Spinal cord (tissue), 10 donors: ENCODE measurements around the gene SHC2. TPM values are rescaled to one million over a fixed set of nuclear protein-coding genes. Genes with fewer than 3 reads are reported as not detected.
A peak's percentile ranks its signal among the peaks of the same experiment; 100 is the strongest.

Source experiments
- DNase-seq, 6 donors: peaks; one replicate each; pipeline versions ENCODE4 v3.0.0 to v3.0.0-alpha.2; 2013 to 2015; ENCODE audit warnings: low spot score in 6 of 6, low read depth in 4 of 6
- H3K27ac ChIP-seq: one replicate; pipeline ENCODE4 v1.5.1; 2013; ENCODE audit warnings: low read depth, low read length, control low read depth
- H3K27me3 ChIP-seq: one replicate; pipeline ENCODE4 v1.6.1; 2013; ENCODE audit warnings: low read length; ENCODE audit not compliant: control insufficient read depth, insufficient read depth
- H3K36me3 ChIP-seq: one replicate; pipeline ENCODE4 v1.6.1; 2013; ENCODE audit warnings: low read length; ENCODE audit not compliant: control insufficient read depth, insufficient read depth
- H3K4me1 ChIP-seq: one replicate; pipeline ENCODE4 v1.6.1; 2013; ENCODE audit warnings: low read length; ENCODE audit not compliant: control insufficient read depth, insufficient read depth
- H3K4me3 ChIP-seq: one replicate; pipeline ENCODE4 v1.5.1; 2013; ENCODE audit warnings: low read depth, low read length, control low read depth
- H3K9me3 ChIP-seq: one replicate; pipeline ENCODE4 v1.6.1; 2013; ENCODE audit warnings: low read length; ENCODE audit not compliant: control insufficient read depth, insufficient read depth
- WGBS: methylation state at CpG from one replicate; pipeline ENCODE4 v1.1.5; 2013; ENCODE audit warnings: missing lambda C conversion rate; ENCODE audit not compliant: insufficient coverage; 5-methylcytosine and 5-hydroxymethylcytosine counted together
- polyA plus RNA-seq, 2 donors: library from polyadenylated mRNA; unstranded; fragments of 120-200 nt; gene quantifications; one replicate each; pipeline ENCODE4 v1.2.1, GENCODE V29; 2013; ENCODE audit not compliant: insufficient read length in 2 of 2
- total RNA-seq, 2 donors: library from RNA; depleted of rRNA in 1 of 2; stranded (reverse); fragments of 120-200 nt in 1 of 2; fragments of >200 nt in 1 of 2; gene quantifications; one replicate each; pipeline versions ENCODE4 v1.2.3 to v1.2.4, GENCODE V29; 2013 to 2014
- donor health status: healthy.

SHC2 gene
- total and polyA plus RNA-seq, 4 donors: 15.5 to 111 (median 58.4) TPM

DNA sequence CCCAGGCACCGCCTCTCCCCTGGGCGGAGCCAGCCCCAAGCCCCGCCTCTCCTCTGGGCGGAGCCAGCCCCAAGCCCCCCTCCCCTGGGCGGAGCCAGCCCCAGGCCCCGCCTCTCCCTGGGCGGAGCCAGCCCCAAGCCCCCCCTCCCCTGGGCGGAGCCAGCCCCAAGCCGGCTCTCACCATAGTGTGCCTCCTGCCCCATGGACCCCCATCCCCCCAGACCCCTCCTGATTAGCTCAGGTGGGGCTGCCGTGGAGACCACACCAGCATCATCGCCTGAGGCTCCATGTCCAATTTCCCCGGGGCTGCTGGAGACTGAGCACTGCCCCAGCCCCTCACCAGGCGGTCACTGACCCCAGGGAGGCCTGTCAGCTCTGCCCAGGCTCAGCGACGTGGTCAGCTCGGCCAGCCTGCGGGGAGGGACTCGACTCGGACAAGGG lies 31.3 kb upstream of the SHC2 start:
- Histone ChIP-seq H3K36me3 (peaks cover under 1% of the 10 kb centered on the region), H3K27me3 (peaks cover 7% of the 10 kb centered on the region), H3K9me3 (no peaks in the 10 kb centered on the region), H3K4me1 (peaks cover 32% of the 10 kb centered on the region), H3K4me3 (no peak overlapping the region), H3K27ac (no peak overlapping the region)
- 84% methylated on average over 9 of the region's 19 CpGs for WGBS
- DNase-seq: no peak

DNA sequence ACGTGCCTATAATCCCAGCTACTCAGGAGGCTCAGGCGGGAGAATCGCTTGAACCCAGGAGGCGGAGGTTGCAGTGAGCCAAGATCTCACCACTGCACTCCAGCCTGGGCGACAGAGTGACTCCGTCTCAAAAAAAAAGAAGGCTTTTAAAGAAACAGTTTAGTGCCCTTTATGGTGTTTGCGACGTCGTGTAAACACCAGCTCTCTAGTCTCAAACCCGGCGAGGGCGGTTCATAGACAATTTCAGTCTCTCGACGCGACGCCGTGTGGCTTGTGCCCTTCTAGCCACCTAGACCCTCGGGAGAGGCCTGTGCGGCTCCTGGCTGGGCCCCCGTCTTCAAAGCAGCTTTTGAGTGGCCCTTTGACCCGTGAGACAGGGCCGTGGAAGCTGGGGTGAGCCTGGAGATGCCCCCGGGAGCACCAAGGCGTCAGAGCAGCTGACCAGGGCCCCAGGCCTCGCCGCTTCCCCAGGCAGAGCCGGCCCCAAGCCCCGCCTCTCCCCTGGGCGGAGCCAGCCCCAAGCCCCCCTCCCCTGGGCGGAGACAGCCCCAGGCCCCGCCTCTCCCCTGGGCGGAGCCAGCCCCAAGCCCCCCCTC lies 30.4 kb upstream of the SHC2 start:
- Histone ChIP-seq H3K27me3 (peaks cover 4% of the 10 kb centered on the region), H3K27ac (no peak overlapping the region), H3K9me3 (no peaks in the 10 kb centered on the region), H3K4me3 (no peak overlapping the region), H3K36me3 (peaks cover 2% of the 10 kb centered on the region), H3K4me1 (peaks cover 32% of the 10 kb centered on the region)
- WGBS: 77% methylated on average over 26 of the region's 32 CpGs
- DNase-seq: no peak

DNA sequence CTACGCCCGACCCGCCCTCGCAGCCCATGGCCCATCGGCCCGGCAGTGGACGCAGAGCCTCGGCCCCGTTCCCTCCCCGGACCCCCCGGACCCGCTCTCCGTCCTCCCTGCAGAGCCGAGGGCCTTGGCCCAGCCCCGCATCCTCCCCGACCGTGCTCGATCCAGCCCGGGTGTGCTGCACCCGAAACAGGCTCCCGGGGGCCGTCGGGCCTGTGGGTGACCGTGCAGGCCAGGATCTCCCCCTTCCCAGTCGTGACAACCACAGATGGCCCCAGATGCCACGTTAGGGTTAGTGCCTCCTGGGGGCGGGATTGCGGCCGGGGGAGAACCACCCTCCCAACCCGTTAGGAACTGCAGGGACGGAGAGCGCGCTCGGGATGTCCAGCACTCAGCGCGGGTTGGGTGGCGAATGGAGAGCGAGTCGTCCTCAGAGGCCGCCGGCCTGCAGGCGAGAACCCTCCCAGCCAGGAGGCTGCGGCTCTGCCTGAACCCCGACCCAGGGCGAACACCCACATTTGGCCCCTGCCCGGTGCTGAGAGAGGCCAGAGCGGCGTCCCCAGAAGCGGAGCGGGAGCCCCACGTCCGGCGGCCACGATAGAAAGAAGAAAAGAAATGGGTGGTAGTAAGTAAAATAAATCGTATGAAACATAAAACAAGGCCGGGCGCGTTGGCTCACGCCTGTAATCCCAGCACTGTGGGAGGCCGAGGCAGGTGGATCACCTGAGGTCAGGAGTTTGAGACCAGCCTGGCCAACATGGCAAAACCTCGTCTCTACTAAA lies 28.8 kb upstream of the SHC2 start:
- 9% methylated on average over 53 of the region's 61 CpGs for WGBS
- peak in 2 of 6 donors; percentile 29 to 57 for DNase-seq

DNA sequence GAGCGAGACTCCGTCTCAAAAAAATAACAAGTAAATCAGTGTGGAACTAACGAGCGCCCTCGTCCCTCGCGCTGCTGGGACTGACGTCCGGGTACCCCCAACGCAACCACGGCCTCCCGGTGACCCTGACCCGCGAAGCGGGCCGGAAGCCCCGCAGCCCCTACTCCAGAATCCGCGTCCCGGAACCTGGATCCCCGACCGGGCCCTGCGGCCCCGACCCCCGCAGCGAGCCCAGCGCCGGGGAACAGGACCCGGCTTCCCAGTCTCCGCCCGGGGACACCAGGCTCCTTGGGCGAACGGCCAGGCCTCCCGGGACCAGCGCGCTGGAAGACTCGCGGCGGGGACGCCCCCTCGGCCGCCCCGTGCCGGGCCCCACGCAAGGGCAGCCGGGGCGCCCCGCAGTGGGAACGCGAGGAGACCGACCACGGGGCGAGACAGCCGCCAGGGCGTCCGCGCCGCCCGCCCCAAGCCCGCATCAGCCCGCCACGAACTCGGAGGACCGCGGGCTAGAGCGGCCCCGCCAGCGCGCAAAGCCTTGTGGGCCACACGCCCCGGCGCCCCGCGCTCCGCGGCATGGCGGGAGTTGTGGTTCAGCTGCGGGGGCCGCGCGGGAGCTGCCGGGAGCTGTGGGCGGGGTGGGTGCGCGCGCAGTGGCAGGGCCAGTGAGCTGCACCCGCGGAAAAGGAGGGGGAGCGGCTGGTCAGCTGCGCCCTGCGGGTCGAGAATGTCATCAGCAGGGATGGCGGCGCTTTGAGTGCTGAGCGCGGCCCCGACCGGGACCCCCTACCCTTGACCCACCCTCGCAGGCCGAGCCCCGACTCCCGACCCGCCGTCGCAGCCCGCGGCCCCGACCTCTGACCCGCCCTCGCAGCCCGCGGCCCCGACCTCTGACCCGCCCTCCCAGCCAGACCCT lies 27.9 kb upstream of the SHC2 start:
- Histone ChIP-seq H3K4me3 (peak overlapping the region; percentile 60), H3K27me3 (no peaks in the 10 kb centered on the region), H3K27ac (peak overlapping the region; percentile 71), H3K9me3 (no peaks in the 10 kb centered on the region), H3K36me3 (peaks cover 2% of the 10 kb centered on the region), H3K4me1 (peaks cover 35% of the 10 kb centered on the region)
- WGBS: 0% methylated on average over 114 of the region's 114 CpGs
- DNase-seq: peak; percentile 82 to 98 (median 90)

More for the DNA sequence above, 28.8 kb upstream of the SHC2 start:
- peak overlapping the region; percentile 60 for H3K4me3 ChIP-seq
- H3K36me3 ChIP-seq: peaks cover 2% of the 10 kb centered on the region
- peak overlapping the region; percentile 71 for H3K27ac ChIP-seq
- H3K27me3 ChIP-seq: no peaks in the 10 kb centered on the region
- no peaks in the 10 kb centered on the region for H3K9me3 ChIP-seq
- H3K4me1 ChIP-seq: peaks cover 39% of the 10 kb centered on the region

DNA sequence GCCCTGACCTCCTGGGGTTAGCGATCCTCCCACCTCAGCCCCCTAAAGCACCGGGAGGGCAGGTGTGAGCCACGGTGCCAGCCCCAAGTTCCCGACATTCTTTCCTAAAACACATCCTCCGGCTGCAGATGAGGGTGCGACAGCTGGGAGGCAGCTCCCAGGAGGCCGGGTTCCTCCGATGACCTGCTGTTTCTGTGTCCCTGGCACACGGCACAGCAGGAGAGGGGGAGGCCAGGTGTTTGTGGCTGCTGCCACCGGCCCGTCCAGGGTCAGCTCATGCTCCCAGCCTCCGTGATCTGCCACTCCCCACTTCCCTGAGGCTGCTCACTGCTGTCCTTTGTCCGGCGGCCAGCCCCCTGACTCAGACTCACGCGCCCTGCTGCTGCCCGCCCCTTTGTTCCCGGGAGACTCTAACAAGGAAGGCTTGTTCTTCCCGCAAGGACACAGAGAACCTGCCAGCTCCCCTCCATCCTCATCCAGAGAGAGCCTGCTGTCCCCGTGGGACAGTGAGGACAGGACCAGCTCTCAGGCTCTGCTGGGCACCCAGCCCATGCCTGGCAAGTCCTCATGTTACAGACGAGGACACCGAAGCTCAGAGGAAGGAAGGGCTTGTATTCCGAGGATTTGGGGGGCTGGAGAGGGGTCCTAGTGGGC lies 24.9 kb upstream of the SHC2 start:
- H3K27me3 ChIP-seq: no peaks in the 10 kb centered on the region
- H3K4me1 ChIP-seq: peaks cover 35% of the 10 kb centered on the region
- peak in 2 of 6 donors; percentile 80 to 85 for DNase-seq
- WGBS: 9% methylated on average over 23 of the region's 23 CpGs
- H3K9me3 ChIP-seq: no peaks in the 10 kb centered on the region
- peaks cover 2% of the 10 kb centered on the region for H3K36me3 ChIP-seq
- H3K4me3 ChIP-seq: no peak overlapping the region
- H3K27ac ChIP-seq: peak overlapping the region; percentile 38

DNA sequence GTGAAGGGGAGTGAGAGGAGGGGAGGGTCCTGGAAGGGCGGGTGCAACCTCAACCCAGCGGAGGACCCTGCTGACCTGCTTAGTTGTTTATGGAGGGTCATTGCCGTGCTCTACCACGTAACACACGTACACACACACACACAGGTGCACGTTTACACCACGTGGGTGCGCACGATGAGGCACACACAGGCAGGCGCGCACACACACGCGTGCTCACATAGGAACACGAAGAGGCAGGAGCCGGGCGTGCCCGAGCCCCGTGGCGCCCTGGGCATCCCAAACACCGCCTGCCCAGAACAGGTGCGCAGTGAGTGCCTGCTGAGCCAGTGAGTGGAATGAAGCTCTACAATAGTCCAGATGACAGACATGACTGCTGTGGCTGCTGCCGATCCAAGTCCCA lies 24.2 kb upstream of the SHC2 start:
- 91% methylated on average over 15 of the region's 22 CpGs for WGBS
- no peak for DNase-seq
- Histone ChIP-seq H3K4me1 (peaks cover 35% of the 10 kb centered on the region), H3K9me3 (no peaks in the 10 kb centered on the region), H3K36me3 (peaks cover 2% of the 10 kb centered on the region), H3K27me3 (no peaks in the 10 kb centered on the region), H3K27ac (no peak overlapping the region), H3K4me3 (no peak overlapping the region)

DNA sequence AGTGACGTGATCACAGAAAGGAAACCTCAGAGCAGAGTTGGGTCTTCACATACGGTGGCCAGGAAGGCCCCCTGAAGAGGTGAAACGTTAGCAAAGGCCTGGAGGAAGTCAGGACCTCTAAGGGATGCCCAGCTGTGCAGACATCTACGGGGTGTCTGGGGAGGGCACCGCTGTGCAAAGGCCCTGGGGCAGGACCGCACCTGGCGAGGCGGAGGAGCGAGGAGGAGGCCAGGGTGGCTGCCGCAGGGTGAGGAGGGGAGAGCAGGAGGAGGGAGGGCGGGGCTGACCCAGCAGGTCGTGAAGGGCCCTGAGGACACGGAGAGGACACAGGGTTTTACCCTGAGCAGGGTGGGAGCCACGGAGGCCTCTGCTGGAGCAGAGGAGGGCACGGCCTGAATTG lies 23.7 kb upstream of the SHC2 start:
- H3K27ac ChIP-seq: no peak overlapping the region
- H3K9me3 ChIP-seq: no peaks in the 10 kb centered on the region
- WGBS: 73% methylated on average over 15 of the region's 15 CpGs
- DNase-seq: no peak
- H3K4me1 ChIP-seq: peaks cover 34% of the 10 kb centered on the region
- H3K4me3 ChIP-seq: no peak overlapping the region
- no peaks in the 10 kb centered on the region for H3K27me3 ChIP-seq
- peaks cover 2% of the 10 kb centered on the region for H3K36me3 ChIP-seq

DNA sequence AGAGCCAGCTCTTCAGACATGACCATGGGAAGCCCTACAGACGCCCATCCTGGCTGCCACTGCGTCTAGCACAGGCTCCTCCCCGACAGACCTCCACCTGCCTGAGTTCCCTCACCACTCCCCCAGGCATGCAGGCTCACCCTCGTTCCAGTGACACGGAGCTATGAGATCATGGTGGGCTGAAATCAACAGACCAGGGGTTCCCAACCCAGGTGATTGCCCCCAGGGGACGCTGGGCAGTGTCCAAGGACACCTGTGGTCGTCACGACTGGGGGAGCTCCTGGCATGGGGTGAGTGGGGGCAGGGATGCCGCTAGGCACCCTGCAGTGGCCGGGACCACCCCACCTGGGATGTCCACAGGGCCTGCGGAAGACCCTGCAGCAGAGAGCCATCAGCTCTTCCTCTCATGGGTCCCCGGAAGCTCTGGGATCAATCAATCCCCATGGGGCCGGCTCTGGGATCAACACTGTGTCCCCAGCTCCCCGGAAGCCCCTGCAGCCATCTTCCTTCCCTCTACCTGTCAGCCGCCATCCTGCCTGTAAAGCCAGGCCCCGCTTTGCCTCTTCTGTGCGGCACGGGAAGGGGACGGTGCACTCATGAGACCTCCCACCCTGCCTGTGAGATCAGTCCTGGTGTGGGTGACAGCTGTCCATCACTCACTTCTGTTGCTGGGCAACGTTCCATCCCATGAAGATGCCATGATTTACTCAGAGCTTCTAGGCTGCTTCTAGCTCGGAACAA lies 22.7 kb upstream of the SHC2 start:
- peaks cover 2% of the 10 kb centered on the region for H3K36me3 ChIP-seq
- no peaks in the 10 kb centered on the region for H3K9me3 ChIP-seq
- 60% methylated on average over 20 of the region's 21 CpGs for WGBS
- H3K27ac ChIP-seq: no peak overlapping the region
- H3K4me1 ChIP-seq: peaks cover 40% of the 10 kb centered on the region
- no peaks in the 10 kb centered on the region for H3K27me3 ChIP-seq
- no peak for DNase-seq
- H3K4me3 ChIP-seq: no peak overlapping the region
